Panc1 (cell line): ENCODE data around the gene CIITA. TPM values are rescaled to one million over a fixed set of nuclear protein-coding genes. Genes with fewer than 3 reads are reported as not detected.

ENCODE experiments used
- ATAC-seq: fragments of 200-7000 bp; cut with Tn5 transposase; 2 replicates; pipeline ENCODE4 v1.9.1; 2020; ENCODE audit warnings: mild to moderate bottlenecking, moderate library complexity
- BruUV-seq: library from RNA; stranded (reverse); fragments of 400-500 nt; replicated peaks from 2 replicates; lab custom pipeline; 2021; lab: Mats Ljungman, UMichigan
- CTCF ChIA-PET: fragments of 300-600 bp; sonication (Branson Sonifier 250); formaldehyde crosslinking; loops from one replicate; lab custom pipeline; 2022; ENCODE audit warnings: antibody characterized with exemption; lab: Charles Lee
- POLR2A ChIA-PET: fragments of 300-600 bp; sonication (Branson Sonifier 250); formaldehyde crosslinking; loops from one replicate; lab custom pipeline; 2022; ENCODE audit warnings: antibody characterized with exemption; lab: Charles Lee
- DNase-seq: peaks from one replicate; pipeline ENCODE4 v3.0.0-alpha.2; 2010; ENCODE audit warnings: low read depth, low spot score
- H3K27ac ChIP-seq: 2 replicates; pipeline ENCODE4 v1.5.1; 2011; ENCODE audit warnings: mild to moderate bottlenecking, low read length, inconsistent platforms
- H3K27me3 ChIP-seq: fragments of 200-500 bp; sonication (Bioruptor generic); 2 replicates; pipeline ENCODE4 v1.6.0; 2014; ENCODE audit warnings: low read length, inconsistent platforms; ENCODE audit not compliant: control insufficient read depth, insufficient read depth
- H3K36me3 ChIP-seq: fragments of 200-500 bp; sonication (Bioruptor generic); 2 replicates; pipeline ENCODE4 v1.5.1; 2014; ENCODE audit warnings: inconsistent platforms, mild to moderate bottlenecking, low read length, moderate library complexity; ENCODE audit not compliant: control insufficient read depth, insufficient read depth
- H3K4me1 ChIP-seq: 2 replicates; pipeline ENCODE4 v1.5.1; 2011; ENCODE audit warnings: inconsistent platforms, mild to moderate bottlenecking, low read length, moderate library complexity; ENCODE audit not compliant: control insufficient read depth, insufficient read depth
- H3K4me3 ChIP-seq, 2 experiments: 2 replicates each; pipeline ENCODE4 v1.5.1; 2011 to 2012; ENCODE audit warnings: low read depth in 2 of 2, low read length in 2 of 2, mild to moderate bottlenecking in 2 of 2, inconsistent platforms in 1 of 2, moderate library complexity in 1 of 2
- H3K9me3 ChIP-seq: fragments of 200-500 bp; sonication (Bioruptor generic); 2 replicates; pipeline ENCODE4 v1.5.1; 2014; ENCODE audit warnings: low read depth, mild to moderate bottlenecking, inconsistent platforms, low read length, moderate library complexity; ENCODE audit not compliant: control insufficient read depth, insufficient read depth
- POLR2AphosphoS5 ChIP-seq: IDR thresholded peaks from 2 replicates; pipeline ENCODE4 v1.6.1; 2012; ENCODE audit warnings: mild to moderate bottlenecking, low read depth, low read length, moderate library complexity
- SIN3A ChIP-seq: IDR thresholded peaks from 2 replicates; pipeline ENCODE4 v1.6.1; 2012; ENCODE audit warnings: low read depth, mild to moderate bottlenecking, low read length, moderate library complexity, borderline replicate concordance; ENCODE audit not compliant: insufficient read depth
- TCF7L2 ChIP-seq: IDR thresholded peaks from 2 replicates; pipeline ENCODE4 v1.6.1; 2011; ENCODE audit warnings: mild to moderate bottlenecking, low read depth, low read length, inconsistent platforms
- in situ Hi-C: cut with HindIII; loops from 2 replicates; pipeline ENCODE4 v1.10.0; 2016; ENCODE audit warnings: low sequenced_read_pairs, low pct_unique_long_range_greater_than_20kb
- intact Hi-C: fragments of 100-400 bp; cut with micrococcal nuclease; formaldehyde crosslinking; loops from one replicate; pipeline ENCODE4 v1.10.0; 2022; ENCODE audit not compliant: unreplicated experiment
- total RNA-seq: library from RNA; stranded (reverse); gene quantifications from one replicate; pipeline ENCODE4 v1.2.1, GENCODE V29; 2021; ENCODE audit not compliant: unreplicated experiment
- TF ChIP-seq, protein P1 (sequence below): fragments of 450-650 bp; IDR thresholded peaks from 2 replicates; pipeline ENCODE4 v1.5.1; 2017; ENCODE audit warnings: mild to moderate bottlenecking
- TF ChIP-seq, protein P2 (sequence below), 2 experiments: IDR thresholded peaks; 2 replicates each; pipeline ENCODE4 v1.6.1; 2011 to 2012; ENCODE audit warnings: low read depth in 2 of 2, control low read depth in 1 of 2, low read length in 1 of 2, mild to moderate bottlenecking in 1 of 2, moderate library complexity in 1 of 2; ENCODE audit not compliant: insufficient read depth in 1 of 2

The CIITA gene
- total RNA-seq, 1 experiment from 2014 or later, result 0.41 TPM

DNA sequence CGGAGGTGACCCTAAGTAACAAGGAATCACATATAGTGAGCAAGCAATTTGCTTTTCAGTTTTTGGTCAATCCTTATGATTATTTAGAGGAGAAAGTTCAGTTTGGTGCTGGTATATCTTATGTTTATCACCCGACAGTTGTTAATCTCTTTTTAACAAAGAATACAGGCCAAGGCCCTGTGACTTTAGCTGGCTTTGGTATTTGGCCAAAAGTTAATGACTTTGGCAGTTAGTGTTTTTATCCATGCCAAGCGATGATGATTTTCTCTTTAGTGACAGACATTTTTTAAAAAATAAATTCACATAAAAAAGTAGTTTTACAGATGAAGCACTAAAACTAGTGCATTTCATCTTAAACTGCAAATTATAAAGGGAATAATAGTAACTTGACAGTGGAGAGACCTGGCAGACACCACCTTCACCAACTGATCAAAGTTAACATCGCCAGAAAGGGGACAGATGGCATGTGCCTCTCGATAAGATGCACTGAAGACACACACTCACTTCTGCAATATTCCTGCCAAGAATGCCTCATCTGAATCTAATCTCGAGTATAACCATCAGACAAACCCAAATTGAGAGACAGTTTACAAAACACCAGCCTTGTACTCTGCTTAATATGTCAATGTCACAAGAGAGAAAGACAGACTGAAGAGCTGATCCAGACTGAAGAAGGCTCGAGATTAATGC, 58.4 kb downstream of the CIITA start:
- H3K9me3 ChIP-seq, result no peaks in the 10 kb centered on the region
- peaks cover 13% of the 10 kb centered on the region for H3K4me1 ChIP-seq
- no TSS peak for BruUV-seq
- no peak overlapping the region for H3K4me3 ChIP-seq
- no peaks in the 10 kb centered on the region for H3K27me3 ChIP-seq
- DNase-seq (no peak), ATAC-seq (no peak)
- in situ Hi-C loops (no loop called here), intact Hi-C loops (no loop called here)
- TF ChIP-seq, protein P1, sequence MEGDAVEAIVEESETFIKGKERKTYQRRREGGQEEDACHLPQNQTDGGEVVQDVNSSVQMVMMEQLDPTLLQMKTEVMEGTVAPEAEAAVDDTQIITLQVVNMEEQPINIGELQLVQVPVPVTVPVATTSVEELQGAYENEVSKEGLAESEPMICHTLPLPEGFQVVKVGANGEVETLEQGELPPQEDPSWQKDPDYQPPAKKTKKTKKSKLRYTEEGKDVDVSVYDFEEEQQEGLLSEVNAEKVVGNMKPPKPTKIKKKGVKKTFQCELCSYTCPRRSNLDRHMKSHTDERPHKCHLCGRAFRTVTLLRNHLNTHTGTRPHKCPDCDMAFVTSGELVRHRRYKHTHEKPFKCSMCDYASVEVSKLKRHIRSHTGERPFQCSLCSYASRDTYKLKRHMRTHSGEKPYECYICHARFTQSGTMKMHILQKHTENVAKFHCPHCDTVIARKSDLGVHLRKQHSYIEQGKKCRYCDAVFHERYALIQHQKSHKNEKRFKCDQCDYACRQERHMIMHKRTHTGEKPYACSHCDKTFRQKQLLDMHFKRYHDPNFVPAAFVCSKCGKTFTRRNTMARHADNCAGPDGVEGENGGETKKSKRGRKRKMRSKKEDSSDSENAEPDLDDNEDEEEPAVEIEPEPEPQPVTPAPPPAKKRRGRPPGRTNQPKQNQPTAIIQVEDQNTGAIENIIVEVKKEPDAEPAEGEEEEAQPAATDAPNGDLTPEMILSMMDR, result no peak
- TF ChIP-seq, protein P2, sequence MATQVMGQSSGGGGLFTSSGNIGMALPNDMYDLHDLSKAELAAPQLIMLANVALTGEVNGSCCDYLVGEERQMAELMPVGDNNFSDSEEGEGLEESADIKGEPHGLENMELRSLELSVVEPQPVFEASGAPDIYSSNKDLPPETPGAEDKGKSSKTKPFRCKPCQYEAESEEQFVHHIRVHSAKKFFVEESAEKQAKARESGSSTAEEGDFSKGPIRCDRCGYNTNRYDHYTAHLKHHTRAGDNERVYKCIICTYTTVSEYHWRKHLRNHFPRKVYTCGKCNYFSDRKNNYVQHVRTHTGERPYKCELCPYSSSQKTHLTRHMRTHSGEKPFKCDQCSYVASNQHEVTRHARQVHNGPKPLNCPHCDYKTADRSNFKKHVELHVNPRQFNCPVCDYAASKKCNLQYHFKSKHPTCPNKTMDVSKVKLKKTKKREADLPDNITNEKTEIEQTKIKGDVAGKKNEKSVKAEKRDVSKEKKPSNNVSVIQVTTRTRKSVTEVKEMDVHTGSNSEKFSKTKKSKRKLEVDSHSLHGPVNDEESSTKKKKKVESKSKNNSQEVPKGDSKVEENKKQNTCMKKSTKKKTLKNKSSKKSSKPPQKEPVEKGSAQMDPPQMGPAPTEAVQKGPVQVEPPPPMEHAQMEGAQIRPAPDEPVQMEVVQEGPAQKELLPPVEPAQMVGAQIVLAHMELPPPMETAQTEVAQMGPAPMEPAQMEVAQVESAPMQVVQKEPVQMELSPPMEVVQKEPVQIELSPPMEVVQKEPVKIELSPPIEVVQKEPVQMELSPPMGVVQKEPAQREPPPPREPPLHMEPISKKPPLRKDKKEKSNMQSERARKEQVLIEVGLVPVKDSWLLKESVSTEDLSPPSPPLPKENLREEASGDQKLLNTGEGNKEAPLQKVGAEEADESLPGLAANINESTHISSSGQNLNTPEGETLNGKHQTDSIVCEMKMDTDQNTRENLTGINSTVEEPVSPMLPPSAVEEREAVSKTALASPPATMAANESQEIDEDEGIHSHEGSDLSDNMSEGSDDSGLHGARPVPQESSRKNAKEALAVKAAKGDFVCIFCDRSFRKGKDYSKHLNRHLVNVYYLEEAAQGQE (IDR thresholded peaks at IDR 0.05; ENCODE audit: insufficient read depth in 1 of 2, low read depth in 2 of 2, low read length in 1 of 2), result no peak
- TF ChIP-seq SIN3A, result no peak
- TF ChIP-seq POLR2AphosphoS5, result no peak
- no peak for TF ChIP-seq TCF7L2
- ChIA-PET CTCF (interaction anchor here (0.7 kb wide), 1 partner anchor 9 kb away, joined by 3 read pairs; no protein-coding TSS in a partner anchor), POLR2A (interaction anchor here (0.8 kb wide), 1 partner anchor 17 kb away, joined by 3 read pairs; no protein-coding TSS in a partner anchor)
- H3K27ac ChIP-seq, result no peak overlapping the region
- H3K36me3 ChIP-seq, result no peaks in the 10 kb centered on the region

DNA sequence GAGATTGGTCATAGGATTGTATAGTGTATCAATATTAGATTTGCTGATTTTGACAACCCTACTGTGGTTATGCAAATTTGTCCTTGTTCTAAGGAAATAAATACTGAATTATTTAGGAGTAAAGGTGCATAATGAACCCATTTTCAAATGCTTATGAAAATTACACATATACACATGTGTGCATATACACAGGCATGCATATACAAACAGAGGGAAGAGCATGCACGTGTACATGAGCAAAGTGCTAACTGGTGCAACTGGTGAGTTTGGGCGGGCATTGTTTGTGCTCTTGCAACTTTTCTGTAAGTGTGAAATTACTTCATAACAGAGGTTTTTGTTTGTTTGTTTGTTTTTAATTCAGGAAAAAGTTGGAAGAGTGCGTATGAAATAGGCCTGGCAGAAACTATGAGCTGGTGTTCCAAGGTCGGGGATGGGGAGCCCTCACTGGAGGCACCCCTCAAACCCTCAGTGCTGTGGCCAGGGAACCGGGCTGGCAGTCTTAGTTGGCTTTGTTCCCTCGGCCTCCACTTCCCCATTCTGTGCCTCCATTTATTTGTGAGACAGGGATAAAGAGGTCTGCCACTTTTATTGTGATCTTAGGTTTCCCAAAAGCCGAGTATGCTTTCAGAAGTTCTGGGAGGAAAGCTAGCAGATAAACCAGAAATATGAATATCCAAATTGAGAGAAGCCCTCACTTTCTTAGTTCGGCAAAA, 59.4 kb downstream of the CIITA start:
- intact Hi-C loops (no loop called here), in situ Hi-C loops (no loop called here)
- BruUV-seq, result no TSS peak
- DNase-seq, result no peak
- Histone ChIP-seq H3K4me1 (peaks cover 21% of the 10 kb centered on the region), H3K4me3 (no peak overlapping the region), H3K27ac (no peak overlapping the region), H3K9me3 (no peaks in the 10 kb centered on the region), H3K36me3 (no peaks in the 10 kb centered on the region), H3K27me3 (no peaks in the 10 kb centered on the region)
- ATAC-seq, result no peak
- TF ChIP-seq POLR2AphosphoS5, result no peak
- TF ChIP-seq, protein P2 (IDR thresholded peaks at IDR 0.05; ENCODE audit: insufficient read depth in 1 of 2, low read depth in 2 of 2, low read length in 1 of 2), result no peak
- TF ChIP-seq SIN3A, result no peak
- TF ChIP-seq TCF7L2, result no peak
- TF ChIP-seq, protein P1, result no peak
- CTCF ChIA-PET, result no interaction called here
- POLR2A ChIA-PET, result no interaction called here
